Loucy (cell line): ENCODE data around the gene ARSD.

ENCODE experiments used
- EZH2phosphoT487 ChIP-seq: fragments of 200-600 bp; IDR thresholded peaks from 2 replicates; pipeline ENCODE4 v1.6.1; 2018; ENCODE audit warnings: antibody characterized with exemption, mild to moderate bottlenecking, moderate library complexity, borderline replicate concordance
- TF ChIP-seq, protein P1 (sequence below): fragments of 200-600 bp; sonication (generic); conservative IDR thresholded peaks from 2 replicates; pipeline ENCODE4 v1.5.1; 2014; ENCODE audit warnings: mild to moderate bottlenecking, antibody characterized with exemption, low read length

DNA sequence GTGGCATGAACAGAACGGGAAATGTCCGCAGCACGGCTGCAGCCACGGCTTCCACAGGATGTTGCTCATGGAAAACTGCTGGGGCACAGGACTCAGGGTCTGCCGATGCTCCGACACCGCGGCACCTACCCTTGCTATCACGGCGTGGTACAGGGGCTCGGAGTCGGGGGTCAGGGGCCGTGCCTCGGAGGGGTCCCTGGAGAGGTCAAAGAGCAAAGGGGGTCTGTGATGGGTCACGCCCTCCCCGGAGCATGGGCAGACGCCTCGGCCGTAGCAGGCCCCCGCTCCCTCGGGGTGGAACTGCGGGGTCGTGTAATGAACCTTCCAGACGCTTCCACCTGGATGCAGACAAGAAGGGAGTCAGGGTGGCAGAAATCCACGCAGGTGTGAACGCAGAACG is 21.8 kb downstream of the ARSD start:
- TF ChIP-seq, protein P1, sequence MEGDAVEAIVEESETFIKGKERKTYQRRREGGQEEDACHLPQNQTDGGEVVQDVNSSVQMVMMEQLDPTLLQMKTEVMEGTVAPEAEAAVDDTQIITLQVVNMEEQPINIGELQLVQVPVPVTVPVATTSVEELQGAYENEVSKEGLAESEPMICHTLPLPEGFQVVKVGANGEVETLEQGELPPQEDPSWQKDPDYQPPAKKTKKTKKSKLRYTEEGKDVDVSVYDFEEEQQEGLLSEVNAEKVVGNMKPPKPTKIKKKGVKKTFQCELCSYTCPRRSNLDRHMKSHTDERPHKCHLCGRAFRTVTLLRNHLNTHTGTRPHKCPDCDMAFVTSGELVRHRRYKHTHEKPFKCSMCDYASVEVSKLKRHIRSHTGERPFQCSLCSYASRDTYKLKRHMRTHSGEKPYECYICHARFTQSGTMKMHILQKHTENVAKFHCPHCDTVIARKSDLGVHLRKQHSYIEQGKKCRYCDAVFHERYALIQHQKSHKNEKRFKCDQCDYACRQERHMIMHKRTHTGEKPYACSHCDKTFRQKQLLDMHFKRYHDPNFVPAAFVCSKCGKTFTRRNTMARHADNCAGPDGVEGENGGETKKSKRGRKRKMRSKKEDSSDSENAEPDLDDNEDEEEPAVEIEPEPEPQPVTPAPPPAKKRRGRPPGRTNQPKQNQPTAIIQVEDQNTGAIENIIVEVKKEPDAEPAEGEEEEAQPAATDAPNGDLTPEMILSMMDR: no peak
- TF ChIP-seq EZH2phosphoT487: no peak
